GM21619 (cell line): ENCODE measurements around the gene TACR1.
"Not testable (repeated sequence)": the region's sequence is repeated elsewhere in the genome, so short reads cannot be mapped to it uniquely, and the experiment has no call there.

Experiments
- ATAC-seq: cut with Tn5 transposase; IDR thresholded peaks from one replicate; pipeline ENCODE4 v1.9.1; 2021; ENCODE audit not compliant: unreplicated experiment

The TACR1 gene

DNA sequence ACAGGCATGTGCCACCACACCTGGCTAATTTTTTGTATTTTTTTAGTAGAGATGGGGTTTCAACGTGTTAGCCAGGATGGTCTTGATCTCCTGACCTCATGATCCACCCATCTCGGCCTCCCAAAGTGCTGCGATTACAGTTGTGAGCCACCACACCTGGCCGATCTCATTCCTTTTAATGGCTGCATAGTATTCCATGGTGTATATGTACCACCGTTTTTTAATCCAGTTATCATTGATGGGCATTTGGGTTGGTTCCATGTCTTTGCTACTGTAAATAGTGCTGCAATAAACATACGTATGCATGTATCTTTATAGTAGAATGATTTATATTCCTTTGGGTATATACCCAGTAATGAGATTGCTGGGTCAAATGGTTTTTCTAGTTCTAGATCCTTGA lies 51.4 kb downstream of the TACR1 start:
- ATAC-seq: not testable (repeated sequence)

GRCh38 chr2:75146606-75147332 lies 52.6 kb downstream of the TACR1 start:
- ATAC-seq: no peak

GRCh38 chr2:75146221-75146605 lies 53.1 kb downstream of the TACR1 start:
- not testable (repeated sequence) for ATAC-seq

GRCh38 chr2:75142081-75142480 lies 57.2 kb downstream of the TACR1 start:
- no peak for ATAC-seq

- no peak for ATAC-seq
These were observed 59.0 kb downstream of the TACR1 start for GRCh38 chr2:75140288-75140687.

- no peak for ATAC-seq
These were observed 60.1 kb downstream of the TACR1 start for GRCh38 chr2:75139171-75139570.

GRCh38 chr2:75138528-75138927 lies 60.8 kb downstream of the TACR1 start:
- ATAC-seq: no peak

GRCh38 chr2:75135776-75136400 lies 63.4 kb downstream of the TACR1 start:
- ATAC-seq: no peak

DNA sequence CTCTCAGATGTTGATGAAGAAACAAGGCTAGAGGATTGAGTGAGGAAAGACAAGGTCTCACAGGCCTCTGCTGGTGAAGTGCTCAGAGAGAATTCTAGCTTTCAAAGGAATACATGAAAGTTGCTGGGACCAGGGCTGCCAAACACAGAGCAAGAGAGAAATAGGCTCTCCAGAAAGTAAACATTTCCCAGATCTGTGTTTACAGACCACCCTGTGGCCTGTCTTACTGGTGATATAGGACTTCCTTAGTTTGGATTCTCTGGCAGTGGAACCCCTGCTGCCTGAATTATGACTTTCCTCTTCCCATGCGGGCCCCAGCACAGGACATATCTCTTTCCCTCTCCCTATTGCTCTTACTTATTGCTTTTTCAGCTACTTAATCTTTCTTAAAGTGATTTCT lies 64.5 kb downstream of the TACR1 start:
- ATAC-seq: no peak

GRCh38 chr2:75133621-75134570 lies 65.4 kb downstream of the TACR1 start:
- no peak for ATAC-seq

DNA sequence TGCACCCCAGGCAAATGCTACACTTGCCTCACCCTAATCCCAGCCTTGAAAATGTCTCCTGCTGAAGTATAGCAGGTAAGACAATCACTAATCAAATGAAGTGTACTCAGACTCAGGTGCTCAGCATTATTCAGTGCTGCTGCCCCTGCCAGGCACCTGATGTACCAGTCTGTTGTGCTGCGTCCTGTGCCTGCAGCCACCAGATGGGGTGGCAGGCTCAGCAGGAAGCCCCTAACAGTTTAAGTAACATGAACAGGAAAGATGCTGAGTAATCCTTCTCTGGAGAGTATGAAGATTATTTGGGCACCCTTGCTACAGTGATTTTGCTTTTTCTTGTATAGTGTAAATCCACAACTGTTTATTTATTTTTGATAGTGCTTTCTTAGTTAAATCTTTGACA lies 69.1 kb downstream of the TACR1 start:
- ATAC-seq: no peak

GRCh38 chr2:75123876-75124275 lies 75.4 kb downstream of the TACR1 start:
- ATAC-seq: no peak

- ATAC-seq: no peak
These were observed 86.0 kb downstream of the TACR1 start for GRCh38 chr2:75113231-75113869.

DNA sequence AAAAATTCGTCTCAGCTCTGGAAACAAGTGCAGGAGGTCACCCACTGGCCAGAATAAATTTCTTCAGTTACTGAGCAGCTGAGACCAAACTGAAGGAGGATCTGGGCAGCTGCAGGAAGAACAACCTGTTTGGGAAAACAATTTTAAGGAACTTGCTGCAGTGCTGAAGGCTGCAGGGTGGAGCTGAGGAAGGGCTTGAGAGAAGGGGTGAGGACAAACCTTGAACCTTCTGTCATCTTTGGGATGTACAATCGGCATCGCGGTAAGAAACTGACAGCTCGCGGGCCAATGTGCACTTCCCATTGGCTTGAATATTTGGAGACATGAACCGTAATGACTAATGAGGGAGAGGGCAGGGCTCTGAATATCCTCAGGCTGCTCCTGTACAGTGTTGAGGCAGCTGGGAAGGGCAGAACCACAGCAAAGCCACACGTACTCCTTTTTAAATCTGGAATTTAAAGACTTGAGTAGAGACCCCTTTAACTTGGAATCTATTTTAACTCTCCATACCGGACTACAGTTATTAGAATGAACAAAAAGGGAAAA lies 90.3 kb downstream of the TACR1 start:
- ATAC-seq: no peak

DNA sequence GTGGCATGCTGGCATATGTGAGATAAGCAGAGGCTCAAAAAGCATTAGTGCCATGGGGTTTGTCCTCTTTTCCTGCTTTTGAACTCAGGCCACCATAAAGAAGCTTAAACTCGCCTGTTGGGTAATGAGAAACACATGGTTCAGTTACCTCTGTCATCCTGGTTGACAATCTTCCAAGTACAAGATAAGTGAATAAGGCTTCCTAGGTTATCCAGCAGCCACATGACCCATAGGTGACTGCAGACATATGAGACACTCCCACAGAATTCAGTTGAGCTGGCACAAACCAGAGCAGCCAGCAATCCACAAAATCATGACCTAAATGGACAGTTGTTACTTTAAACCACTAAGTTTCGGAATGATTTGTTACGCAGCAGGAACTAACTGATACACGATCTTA lies 97.3 kb downstream of the TACR1 start:
- ATAC-seq: no peak

GRCh38 chr2:75100801-75101151 lies 98.5 kb downstream of the TACR1 start:
- ATAC-seq: no peak

DNA sequence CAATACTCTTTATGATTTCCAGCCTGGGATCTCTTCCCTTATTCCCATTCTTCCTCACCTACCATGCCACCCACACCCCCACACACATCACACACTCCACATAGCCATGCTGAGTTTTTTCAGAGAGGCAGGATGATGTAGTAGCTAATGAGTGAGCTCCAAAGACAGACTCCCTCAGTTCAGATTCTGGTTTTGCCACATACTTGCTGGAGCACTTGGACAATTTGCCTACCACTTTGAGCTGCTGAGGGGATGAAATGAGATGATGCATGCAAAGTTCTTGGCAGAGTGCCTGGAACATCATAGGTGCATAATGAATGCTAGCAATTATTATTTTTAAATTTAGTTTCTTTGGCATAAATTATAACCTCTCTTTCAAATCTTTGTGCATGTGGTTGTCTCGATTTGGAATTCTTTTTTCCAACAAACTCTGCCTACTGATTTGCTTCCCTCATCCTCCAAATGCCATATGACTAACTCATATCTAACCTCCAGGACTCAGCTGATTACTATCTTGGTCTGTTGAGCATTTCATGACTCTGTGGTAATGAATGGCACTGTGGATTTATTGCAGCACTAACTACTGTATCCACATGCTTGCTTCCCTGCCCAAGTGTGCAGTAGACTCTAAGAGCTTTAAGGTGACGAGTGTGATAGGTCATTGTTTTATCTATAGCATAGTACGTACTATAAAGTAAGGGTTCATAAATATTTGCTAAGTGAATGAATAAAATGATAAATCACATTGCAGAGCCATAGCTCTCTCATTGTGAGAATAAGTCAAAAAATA lies 99.1 kb downstream of the TACR1 start:
- ATAC-seq: no peak

DNA sequence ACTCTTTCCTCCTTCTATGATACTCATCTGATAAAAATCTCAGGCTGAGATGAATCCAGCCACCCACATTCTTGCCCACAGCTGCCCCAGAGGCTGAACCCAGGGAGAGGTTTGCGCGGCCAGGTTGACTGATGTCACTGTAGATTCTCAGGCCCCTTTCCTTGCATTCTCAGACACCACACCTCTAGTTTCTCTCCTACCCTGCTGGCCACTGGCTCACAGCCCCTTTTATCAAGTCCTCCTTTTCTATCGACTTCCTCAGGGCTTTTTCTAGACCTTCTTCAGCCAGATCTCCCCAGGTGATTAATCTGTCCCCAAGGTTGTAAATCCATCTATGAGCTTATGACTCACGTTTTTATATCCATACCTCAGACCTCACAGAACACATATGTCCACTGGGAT lies 99.8 kb downstream of the TACR1 start:
- ATAC-seq: no peak

DNA sequence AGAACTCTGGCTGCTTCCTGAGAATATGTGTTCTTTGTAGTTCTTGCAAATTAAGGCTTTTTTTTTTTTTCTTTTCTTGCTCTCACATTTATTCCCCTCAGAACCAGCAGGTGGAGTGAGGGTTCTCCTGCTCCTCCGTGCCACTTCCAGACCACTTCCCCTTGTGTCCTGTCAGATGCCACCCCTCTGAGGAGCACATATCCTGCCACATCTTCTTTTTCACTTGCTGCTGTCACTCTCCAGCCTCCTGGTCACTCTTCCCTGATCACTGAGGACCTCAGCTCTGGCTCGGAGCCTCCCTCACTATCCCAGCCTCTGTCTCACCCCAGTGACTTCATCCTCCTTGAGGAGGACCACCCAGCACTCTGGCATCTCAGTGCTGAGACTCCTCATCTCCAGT lies 100.5 kb downstream of the TACR1 start:
- ATAC-seq: no peak

GRCh38 chr2:75097831-75098230 lies 101.5 kb downstream of the TACR1 start:
- no peak for ATAC-seq
